Panc1 (cell line): ENCODE results near the gene CRABP1. TPM values are rescaled to one million over a fixed set of nuclear protein-coding genes. Genes with fewer than 3 reads are reported as not detected.

Experiments used
- ATAC-seq: fragments of 200-7000 bp; cut with Tn5 transposase; 2 replicates; pipeline ENCODE4 v1.9.1; 2020; ENCODE audit warnings: mild to moderate bottlenecking, moderate library complexity
- BruUV-seq: library from RNA; stranded (reverse); fragments of 400-500 nt; replicated peaks from 2 replicates; lab custom pipeline; 2021; lab: Mats Ljungman, UMichigan
- CTCF ChIA-PET: fragments of 300-600 bp; sonication (Branson Sonifier 250); formaldehyde crosslinking; loops from one replicate; lab custom pipeline; 2022; ENCODE audit warnings: antibody characterized with exemption; lab: Charles Lee
- POLR2A ChIA-PET: fragments of 300-600 bp; sonication (Branson Sonifier 250); formaldehyde crosslinking; loops from one replicate; lab custom pipeline; 2022; ENCODE audit warnings: antibody characterized with exemption; lab: Charles Lee
- DNase-seq: peaks from one replicate; pipeline ENCODE4 v3.0.0-alpha.2; 2010; ENCODE audit warnings: low read depth, low spot score
- H3K27ac ChIP-seq: 2 replicates; pipeline ENCODE4 v1.5.1; 2011; ENCODE audit warnings: mild to moderate bottlenecking, low read length, inconsistent platforms
- H3K27me3 ChIP-seq: fragments of 200-500 bp; sonication (Bioruptor generic); 2 replicates; pipeline ENCODE4 v1.6.0; 2014; ENCODE audit warnings: low read length, inconsistent platforms; ENCODE audit not compliant: control insufficient read depth, insufficient read depth
- H3K36me3 ChIP-seq: fragments of 200-500 bp; sonication (Bioruptor generic); 2 replicates; pipeline ENCODE4 v1.5.1; 2014; ENCODE audit warnings: inconsistent platforms, mild to moderate bottlenecking, low read length, moderate library complexity; ENCODE audit not compliant: control insufficient read depth, insufficient read depth
- H3K4me1 ChIP-seq: 2 replicates; pipeline ENCODE4 v1.5.1; 2011; ENCODE audit warnings: inconsistent platforms, mild to moderate bottlenecking, low read length, moderate library complexity; ENCODE audit not compliant: control insufficient read depth, insufficient read depth
- H3K4me3 ChIP-seq, 2 experiments: 2 replicates each; pipeline ENCODE4 v1.5.1; 2011 to 2012; ENCODE audit warnings: low read depth in 2 of 2, low read length in 2 of 2, mild to moderate bottlenecking in 2 of 2, inconsistent platforms in 1 of 2, moderate library complexity in 1 of 2
- H3K9me3 ChIP-seq: fragments of 200-500 bp; sonication (Bioruptor generic); 2 replicates; pipeline ENCODE4 v1.5.1; 2014; ENCODE audit warnings: low read depth, mild to moderate bottlenecking, inconsistent platforms, low read length, moderate library complexity; ENCODE audit not compliant: control insufficient read depth, insufficient read depth
- CTCF ChIP-seq: fragments of 450-650 bp; IDR thresholded peaks from 2 replicates; pipeline ENCODE4 v1.5.1; 2017; ENCODE audit warnings: mild to moderate bottlenecking
- POLR2AphosphoS5 ChIP-seq: IDR thresholded peaks from 2 replicates; pipeline ENCODE4 v1.6.1; 2012; ENCODE audit warnings: mild to moderate bottlenecking, low read depth, low read length, moderate library complexity
- REST ChIP-seq, 2 experiments: IDR thresholded peaks; 2 replicates each; pipeline ENCODE4 v1.6.1; 2011 to 2012; ENCODE audit warnings: low read depth in 2 of 2, control low read depth in 1 of 2, low read length in 1 of 2, mild to moderate bottlenecking in 1 of 2, moderate library complexity in 1 of 2; ENCODE audit not compliant: insufficient read depth in 1 of 2
- SIN3A ChIP-seq: IDR thresholded peaks from 2 replicates; pipeline ENCODE4 v1.6.1; 2012; ENCODE audit warnings: low read depth, mild to moderate bottlenecking, low read length, moderate library complexity, borderline replicate concordance; ENCODE audit not compliant: insufficient read depth
- TCF7L2 ChIP-seq: IDR thresholded peaks from 2 replicates; pipeline ENCODE4 v1.6.1; 2011; ENCODE audit warnings: mild to moderate bottlenecking, low read depth, low read length, inconsistent platforms
- in situ Hi-C: cut with HindIII; loops from 2 replicates; pipeline ENCODE4 v1.10.0; 2016; ENCODE audit warnings: low sequenced_read_pairs, low pct_unique_long_range_greater_than_20kb
- intact Hi-C: fragments of 100-400 bp; cut with micrococcal nuclease; formaldehyde crosslinking; loops from one replicate; pipeline ENCODE4 v1.10.0; 2022; ENCODE audit not compliant: unreplicated experiment
- total RNA-seq: library from RNA; stranded (reverse); gene quantifications from one replicate; pipeline ENCODE4 v1.2.1, GENCODE V29; 2021; ENCODE audit not compliant: unreplicated experiment

CRABP1 gene
- total RNA-seq, 1 experiment from 2014 or later, result 6.7 TPM

- DNase-seq, result no peak
- POLR2A ChIA-PET, result no interaction called here
- intact Hi-C loops, result no loop called here
Measured at GRCh38 chr15:78301828-78302227, 38.3 kb upstream of the CRABP1 start.

GRCh38 chr15:78302579-78303312 lies 37.4 kb upstream of the CRABP1 start:
- no peak overlapping the region for H3K4me3 ChIP-seq

More at GRCh38 chr15:78301828-78302227, 38.3 kb upstream of the CRABP1 start:
- CTCF ChIA-PET, result no interaction called here
- no TSS peak for BruUV-seq
- Histone ChIP-seq H3K9me3 (no peaks in the 10 kb centered on the region), H3K36me3 (no peaks in the 10 kb centered on the region; the same call in 1 of the 2 replicates), H3K4me1 (peaks cover 12% of the 10 kb centered on the region), H3K4me3 (no peak overlapping the region), H3K27me3 (no peaks in the 10 kb centered on the region), H3K27ac (no peak overlapping the region)
- in situ Hi-C loops, result no loop called here
- TF ChIP-seq SIN3A, result no peak
- TF ChIP-seq TCF7L2, result no peak
- no peak for TF ChIP-seq CTCF
- TF ChIP-seq POLR2AphosphoS5, result no peak
- TF ChIP-seq REST (IDR thresholded peaks at IDR 0.05; ENCODE audit: insufficient read depth in 1 of 2, low read depth in 2 of 2, low read length in 1 of 2), result no peak
- ATAC-seq, result no peak

More at GRCh38 chr15:78302579-78303312, 37.4 kb upstream of the CRABP1 start:
- intact Hi-C loops (no loop called here), in situ Hi-C loops (no loop called here)
- TF ChIP-seq CTCF (no peak), POLR2AphosphoS5 (no peak), TCF7L2 (no peak), REST (IDR thresholded peaks at IDR 0.05; ENCODE audit: insufficient read depth in 1 of 2, low read depth in 2 of 2, low read length in 1 of 2) (no peak), SIN3A (no peak)
- ATAC-seq, result no peak
- CTCF ChIA-PET, result no interaction called here
- POLR2A ChIA-PET, result no interaction called here
- Histone ChIP-seq H3K27ac (no peak overlapping the region), H3K9me3 (no peaks in the 10 kb centered on the region), H3K36me3 (no peaks in the 10 kb centered on the region; the same call in 1 of the 2 replicates), H3K27me3 (no peaks in the 10 kb centered on the region), H3K4me1 (peaks cover 8% of the 10 kb centered on the region)
- BruUV-seq, result no TSS peak
- no peak for DNase-seq
